ENCODE results near the gene TMEM178B.
"Not testable (repeated sequence)": the region's sequence is repeated elsewhere in the genome, so short reads cannot be mapped to it uniquely, and the experiment has no call there.

The TMEM178B gene

DNA sequence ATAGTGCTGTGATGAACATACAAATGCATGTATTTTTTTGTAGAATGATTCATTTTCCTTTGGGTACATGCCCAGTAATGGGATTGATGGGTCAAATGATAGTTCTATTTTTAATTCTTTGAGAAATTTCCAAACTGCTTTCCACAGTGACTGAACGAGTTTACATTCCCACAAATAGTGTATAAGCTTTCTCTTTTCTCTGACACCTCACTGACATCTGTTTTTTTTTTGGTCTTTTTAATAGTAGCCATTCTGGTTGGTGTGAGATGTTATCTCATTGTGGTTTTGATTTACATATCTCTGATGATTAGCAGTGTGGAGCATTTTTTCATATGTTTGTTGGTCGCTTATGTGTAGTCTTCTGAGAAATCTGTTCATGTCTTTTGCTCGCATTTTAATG is 282.3 kb downstream of the TMEM178B start:
- no peak for DNase-seq (ENCODE audit: low read depth in 2 of 2)

DNA sequence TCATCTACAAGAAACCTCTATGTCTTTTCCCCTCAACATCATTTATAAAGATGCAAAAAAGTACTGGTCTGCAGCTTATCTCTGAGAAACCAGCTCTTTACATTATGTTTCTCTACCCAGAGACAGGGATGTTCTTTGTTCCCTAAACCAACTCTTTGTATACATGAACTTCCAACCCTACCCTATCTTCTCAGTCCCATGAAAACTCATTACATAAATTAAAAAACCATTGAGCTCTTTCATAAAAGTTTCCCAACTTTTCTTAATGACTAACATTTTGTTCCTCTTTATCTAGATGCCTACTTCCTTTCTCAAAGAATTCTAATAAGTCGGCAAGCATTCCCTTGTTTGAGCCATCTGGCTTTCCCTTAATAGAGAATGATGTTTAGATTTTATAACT is 284.5 kb downstream of the TMEM178B start:
- DNase-seq (ENCODE audit: low read depth in 2 of 2) = no peak

DNA sequence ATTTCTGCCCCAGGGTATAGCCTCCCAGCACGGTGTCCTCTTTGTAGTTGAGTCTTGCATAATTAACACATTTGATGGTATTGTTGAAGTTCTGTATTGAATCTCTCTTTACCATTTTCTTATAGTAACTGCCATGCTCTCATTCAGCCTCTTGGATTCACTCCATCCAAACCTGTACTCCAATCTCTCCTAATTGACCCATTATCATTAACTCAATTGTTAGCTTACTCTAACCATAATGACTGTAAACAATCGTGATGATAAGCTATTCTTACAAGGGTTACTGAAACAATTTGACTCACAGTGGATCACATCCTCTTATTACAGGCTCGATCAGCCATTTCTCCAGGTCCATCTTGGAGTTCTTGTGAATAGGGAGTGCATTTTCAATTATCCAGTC is 285.4 kb downstream of the TMEM178B start:
- no peak for DNase-seq (ENCODE audit: low read depth in 2 of 2)

DNA sequence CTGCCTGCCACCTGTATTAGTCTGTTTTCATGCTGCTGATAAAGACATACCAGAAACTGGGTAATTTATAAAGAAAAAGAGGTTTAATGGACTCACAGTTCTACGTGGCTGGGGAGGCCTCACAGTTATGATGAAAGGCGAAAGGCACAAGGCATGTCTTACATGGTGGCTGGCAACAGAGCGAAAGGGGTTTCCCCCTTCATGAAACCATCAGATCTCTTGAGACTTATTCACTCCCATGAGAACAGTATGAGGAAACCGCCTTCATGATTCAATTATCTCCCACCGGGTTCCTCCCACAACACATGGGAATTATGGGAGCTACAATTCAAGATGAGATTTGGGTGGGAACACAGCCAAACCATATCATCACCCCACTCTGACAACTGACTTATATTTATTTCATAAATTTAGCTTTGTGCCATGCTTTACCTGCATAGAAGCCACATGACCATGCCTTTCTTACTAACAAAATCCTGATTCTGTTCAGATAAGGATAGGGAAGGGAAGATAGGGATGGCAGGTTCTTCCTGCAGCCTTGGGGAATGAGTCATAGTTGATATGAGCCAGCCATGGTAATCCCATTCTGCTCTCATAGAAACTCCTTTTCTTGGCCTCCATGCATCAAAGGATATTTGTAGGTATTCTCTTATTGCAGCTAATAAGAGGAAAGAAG is 286.0 kb downstream of the TMEM178B start:
- no peak for DNase-seq (ENCODE audit: low read depth in 2 of 2)

- no peak for DNase-seq (ENCODE audit: low read depth in 2 of 2)
Measured at GRCh38 chr7:141360416-141360760, 286.5 kb downstream of the TMEM178B start.

DNA sequence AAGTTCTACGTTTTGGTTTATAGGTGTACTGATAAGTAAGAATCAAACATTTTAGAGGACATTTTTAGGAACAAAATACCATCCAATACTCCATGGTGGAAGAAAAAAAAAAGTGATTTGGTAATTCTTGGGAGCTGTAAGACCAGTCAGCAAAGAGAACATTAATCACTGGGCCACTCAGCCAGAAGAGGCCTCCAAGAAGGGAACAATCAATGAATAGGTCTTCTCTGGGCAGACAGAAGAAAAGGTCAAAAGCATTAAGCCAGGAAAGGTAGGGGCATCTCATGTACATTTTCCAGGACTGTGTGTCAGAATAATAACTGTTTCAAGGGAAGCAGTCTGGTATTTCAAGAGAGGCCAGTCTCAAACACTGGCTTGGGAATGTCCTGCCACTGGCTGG is 286.9 kb downstream of the TMEM178B start:
- no peak for DNase-seq (ENCODE audit: low read depth in 2 of 2)

DNA sequence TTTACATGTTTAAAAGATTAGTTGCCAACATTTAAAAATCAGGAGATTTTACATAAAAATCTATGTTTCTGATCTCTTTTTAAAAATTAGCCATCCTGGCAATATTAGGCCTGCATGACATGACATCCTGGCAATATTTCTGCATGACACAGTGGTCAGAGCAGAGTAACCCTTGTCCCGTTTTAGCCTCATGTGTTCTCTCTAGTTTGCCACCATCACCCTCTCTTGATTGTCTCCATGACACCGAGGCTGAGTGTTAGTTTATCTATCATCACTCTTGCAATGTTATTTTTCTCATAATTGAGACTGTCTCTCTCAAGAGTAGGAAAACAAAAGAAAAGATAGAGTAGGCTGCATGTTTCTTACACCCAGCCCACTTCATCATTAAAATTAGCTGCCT is 287.6 kb downstream of the TMEM178B start:
- DNase-seq (ENCODE audit: low read depth in 2 of 2) = no peak

- DNase-seq (ENCODE audit: low read depth in 2 of 2) = no peak
Measured at GRCh38 chr7:141361960-141362359, 288.1 kb downstream of the TMEM178B start.

- DNase-seq (ENCODE audit: low read depth in 2 of 2) = no peak
Measured at GRCh38 chr7:141362580-141363435, 288.9 kb downstream of the TMEM178B start.

DNA sequence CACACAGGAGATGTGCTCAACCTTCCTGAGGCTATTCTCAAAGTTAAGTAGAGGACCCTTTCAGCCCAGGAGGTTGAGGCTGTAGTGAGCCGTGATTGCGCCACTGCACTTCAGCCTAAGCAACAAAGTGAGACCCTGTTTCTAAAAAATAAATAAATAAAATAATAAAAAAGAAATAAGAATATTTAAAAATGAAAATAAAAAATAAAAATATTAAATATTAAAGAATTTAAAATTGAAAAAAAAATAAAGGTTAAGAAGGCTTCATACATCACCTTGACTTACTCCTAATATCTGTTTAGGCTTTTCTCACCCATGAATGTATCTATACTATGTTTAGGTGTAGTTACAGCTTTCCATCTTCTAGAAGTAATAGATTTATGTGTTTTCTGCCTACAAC is 289.9 kb downstream of the TMEM178B start:
- no peak for DNase-seq (ENCODE audit: low read depth in 2 of 2)

DNA sequence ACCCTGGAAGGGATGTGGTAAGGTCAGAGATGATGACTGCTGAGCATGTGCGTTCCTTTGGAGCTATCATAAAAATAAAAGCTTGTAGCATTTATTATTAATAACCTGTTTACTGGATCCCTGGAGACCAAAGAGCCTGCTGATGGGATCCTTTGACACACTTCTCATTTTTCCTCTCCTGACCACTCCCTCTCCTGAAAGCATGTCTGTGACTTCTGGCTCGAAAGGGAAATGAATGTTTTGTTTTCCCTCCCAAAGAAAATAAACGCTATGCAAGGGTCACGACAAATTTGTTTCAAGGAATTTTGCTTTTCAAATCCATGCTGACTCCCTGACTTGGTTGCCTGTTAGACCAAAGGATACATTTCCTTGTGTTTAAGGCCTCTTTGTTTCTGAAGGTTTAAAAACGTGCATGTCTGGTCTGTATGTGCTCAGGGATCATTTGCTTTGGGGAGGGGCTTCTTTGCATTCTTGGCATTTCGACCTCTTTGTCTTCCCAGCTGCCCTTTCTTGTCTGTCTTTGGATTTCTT is 292.3 kb downstream of the TMEM178B start:
- no peak for DNase-seq (ENCODE audit: low read depth in 2 of 2)

DNA sequence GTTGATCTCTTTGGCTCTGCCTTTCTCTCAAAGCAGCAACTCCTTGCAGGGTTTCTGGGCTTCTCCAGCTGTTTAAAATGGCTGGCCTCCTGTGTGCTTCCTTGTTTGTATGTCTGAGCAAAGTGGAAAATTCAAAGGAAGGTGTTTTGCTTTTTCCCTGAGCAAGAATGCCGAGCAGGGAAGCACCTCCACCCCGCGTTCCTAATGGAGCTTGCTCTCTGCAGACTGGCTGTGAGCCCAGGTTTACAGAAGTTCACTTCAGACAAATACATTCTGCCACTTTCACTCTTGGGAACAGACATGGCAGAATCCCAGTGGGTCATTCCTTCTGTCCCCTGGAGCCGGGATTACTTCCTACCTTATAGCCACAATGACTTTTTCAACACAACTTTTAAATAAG is 295.6 kb downstream of the TMEM178B start:
- DNase-seq (ENCODE audit: low read depth in 2 of 2) = no peak

GRCh38 chr7:141370178-141370577 is 296.3 kb downstream of the TMEM178B start:
- no peak for DNase-seq (ENCODE audit: low read depth in 2 of 2)

- no peak for DNase-seq (ENCODE audit: low read depth in 2 of 2)
Measured at GRCh38 chr7:141370650-141371049, 296.8 kb downstream of the TMEM178B start.

GRCh38 chr7:141374425-141374824 is 300.6 kb downstream of the TMEM178B start:
- DNase-seq (ENCODE audit: low read depth in 2 of 2) = no peak

- no peak for DNase-seq (ENCODE audit: low read depth in 2 of 2)
Measured at GRCh38 chr7:141375442-141375841, 301.6 kb downstream of the TMEM178B start.

GRCh38 chr7:141377906-141378305 is 304.0 kb downstream of the TMEM178B start:
- DNase-seq (ENCODE audit: low read depth in 2 of 2) = no peak

DNA sequence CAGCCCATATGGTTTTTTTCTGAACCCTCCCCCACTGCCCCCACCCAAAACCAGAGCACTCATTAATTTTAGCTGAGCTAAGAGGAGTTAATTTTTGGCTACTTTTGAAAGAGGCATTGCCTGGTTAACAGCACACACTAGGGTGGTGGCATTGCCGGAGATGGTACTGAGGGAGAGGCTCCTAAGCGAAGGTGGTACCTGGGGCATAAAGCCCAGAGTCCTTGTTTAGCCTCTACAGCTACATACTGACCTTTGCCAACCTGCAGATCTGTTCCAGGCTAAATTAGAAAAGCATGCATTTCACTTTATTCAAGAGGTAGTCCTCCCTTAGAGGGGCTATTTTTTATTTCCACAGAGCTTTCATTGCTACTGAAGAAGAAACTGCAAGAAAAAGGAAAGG is 304.5 kb downstream of the TMEM178B start:
- DNase-seq (ENCODE audit: low read depth in 2 of 2) = no peak

GRCh38 chr7:141381794-141382427 is 308.0 kb downstream of the TMEM178B start:
- DNase-seq (ENCODE audit: low read depth in 2 of 2) = no peak

DNA sequence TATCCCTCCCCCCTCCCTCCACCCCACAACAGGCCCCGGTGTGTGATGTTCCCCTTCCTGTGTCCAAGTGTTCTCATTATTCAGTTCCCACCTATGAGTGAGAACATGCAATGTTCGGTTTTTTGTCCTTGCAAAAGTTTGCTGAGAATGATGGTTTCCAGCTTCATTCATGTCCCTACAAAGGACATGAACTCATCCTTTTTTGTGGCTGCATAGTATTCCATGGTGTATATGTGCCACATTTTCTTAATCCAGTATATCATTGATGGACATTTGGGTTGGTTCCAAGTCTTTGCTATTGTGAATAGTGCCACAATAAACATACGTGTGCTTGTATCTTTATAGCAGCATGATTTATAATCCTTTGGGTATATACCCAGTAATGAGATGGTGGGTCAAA is 309.5 kb downstream of the TMEM178B start:
- DNase-seq (ENCODE audit: low read depth in 2 of 2) = not testable (repeated sequence)

DNA sequence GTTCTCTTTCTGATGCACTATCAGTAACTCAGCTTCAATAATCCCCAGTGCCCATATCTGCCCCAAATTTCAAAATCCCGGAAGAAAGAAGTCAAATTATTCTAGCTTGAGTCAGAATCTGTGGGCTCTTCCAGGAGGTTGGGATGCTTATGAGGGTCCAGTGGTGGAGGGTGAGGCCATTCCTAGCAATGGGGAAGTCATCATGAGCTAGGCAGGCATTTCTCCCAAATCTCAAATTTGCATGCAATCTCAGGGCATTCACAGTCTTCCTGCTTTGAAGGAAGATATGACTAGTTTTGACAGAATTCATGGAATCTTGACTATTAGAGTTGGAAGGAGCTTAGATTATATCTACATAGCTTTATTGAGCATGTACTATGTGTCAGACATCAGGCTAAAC is 313.0 kb downstream of the TMEM178B start:
- DNase-seq (ENCODE audit: low read depth in 2 of 2) = no peak

DNA sequence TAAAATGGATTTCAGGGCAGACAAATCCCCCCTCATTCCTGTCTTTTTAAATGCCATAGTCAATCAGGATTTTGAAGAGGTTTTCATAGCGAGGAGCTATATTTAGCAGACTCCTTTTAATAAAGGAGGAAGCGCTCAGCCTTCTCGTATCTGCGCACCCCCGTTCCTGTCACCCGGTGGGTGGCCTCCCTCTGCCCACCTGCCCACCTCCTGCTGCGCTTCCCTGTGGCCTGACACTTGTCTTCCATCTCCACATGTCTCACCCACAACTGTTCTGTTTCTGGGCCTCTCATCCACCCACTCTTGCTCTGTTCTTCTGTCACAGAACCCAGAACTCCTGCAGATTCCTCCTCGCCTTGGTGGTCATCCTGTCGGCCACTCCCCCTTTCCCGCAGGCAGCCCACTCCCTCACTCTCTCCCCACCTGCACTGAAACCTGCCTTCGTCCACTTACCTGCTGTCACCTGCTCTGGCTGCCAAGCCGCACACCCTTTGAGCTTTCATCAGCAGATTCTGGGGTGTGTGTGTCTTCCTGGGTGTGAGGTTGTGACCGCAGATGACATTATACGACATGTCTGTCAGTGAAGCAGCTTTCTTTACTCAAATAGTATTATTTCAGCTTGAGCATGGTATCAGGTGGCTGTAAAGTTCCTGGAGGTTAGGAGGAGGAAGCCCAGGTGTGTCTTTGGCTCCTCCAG is 313.8 kb downstream of the TMEM178B start:
- no peak for DNase-seq (ENCODE audit: low read depth in 2 of 2)

Measured in stimulated activated CD4-positive, alpha-beta T cell treated with anti-CD3 and anti-CD28 coated beads, Interleukin-1b, Interleukin-23, amount 100 ng/mL, for 1 hour (primary cell).